HG02870 (cell line): ENCODE data around the gene CAPZA2.
A peak's percentile ranks its signal among the peaks of the same experiment; 100 is the strongest.
"Not testable (repeated sequence)": the region's sequence is repeated elsewhere in the genome, so short reads cannot be mapped to it uniquely, and the experiment has no call there.

Experiments
- ATAC-seq: cut with Tn5 transposase; IDR thresholded peaks from one replicate; pipeline ENCODE4 v1.9.1; 2021; ENCODE audit warnings: mild to moderate bottlenecking, moderate library complexity; ENCODE audit not compliant: unreplicated experiment

The CAPZA2 gene

DNA sequence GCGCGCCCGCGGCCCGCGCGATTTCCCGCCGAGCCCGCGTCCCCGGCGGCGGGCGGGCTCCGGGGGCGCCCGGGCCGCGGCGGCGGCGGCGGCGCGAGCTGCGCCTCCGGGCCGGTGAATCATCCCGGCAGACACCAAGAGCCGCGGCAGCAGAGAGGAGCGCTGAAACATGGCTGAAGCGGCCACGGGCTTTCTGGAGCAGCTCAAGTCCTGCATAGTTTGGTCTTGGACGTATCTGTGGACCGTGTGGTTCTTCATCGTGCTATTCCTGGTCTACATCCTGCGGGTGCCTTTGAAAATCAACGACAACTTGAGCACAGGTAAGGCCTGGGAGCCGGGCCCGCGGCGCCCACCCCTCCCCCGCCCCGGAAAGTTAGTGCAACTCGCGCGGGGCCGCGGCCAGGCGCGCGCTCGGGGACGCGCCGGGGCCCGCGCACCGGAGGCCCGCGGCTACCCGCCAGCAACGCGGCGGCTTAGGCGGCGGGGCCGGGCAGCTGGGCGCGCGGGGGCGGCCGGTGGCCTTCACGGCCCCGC lies 91.1 kb downstream of the CAPZA2 start, which contains the start of gene ST7:
Gene ST7 (plus strand): TSS at position 130 of the 534 bp plus-strand sequence. CDS start 40 bp downstream, at position 170.
- ATAC-seq: peak; percentile 24

DNA sequence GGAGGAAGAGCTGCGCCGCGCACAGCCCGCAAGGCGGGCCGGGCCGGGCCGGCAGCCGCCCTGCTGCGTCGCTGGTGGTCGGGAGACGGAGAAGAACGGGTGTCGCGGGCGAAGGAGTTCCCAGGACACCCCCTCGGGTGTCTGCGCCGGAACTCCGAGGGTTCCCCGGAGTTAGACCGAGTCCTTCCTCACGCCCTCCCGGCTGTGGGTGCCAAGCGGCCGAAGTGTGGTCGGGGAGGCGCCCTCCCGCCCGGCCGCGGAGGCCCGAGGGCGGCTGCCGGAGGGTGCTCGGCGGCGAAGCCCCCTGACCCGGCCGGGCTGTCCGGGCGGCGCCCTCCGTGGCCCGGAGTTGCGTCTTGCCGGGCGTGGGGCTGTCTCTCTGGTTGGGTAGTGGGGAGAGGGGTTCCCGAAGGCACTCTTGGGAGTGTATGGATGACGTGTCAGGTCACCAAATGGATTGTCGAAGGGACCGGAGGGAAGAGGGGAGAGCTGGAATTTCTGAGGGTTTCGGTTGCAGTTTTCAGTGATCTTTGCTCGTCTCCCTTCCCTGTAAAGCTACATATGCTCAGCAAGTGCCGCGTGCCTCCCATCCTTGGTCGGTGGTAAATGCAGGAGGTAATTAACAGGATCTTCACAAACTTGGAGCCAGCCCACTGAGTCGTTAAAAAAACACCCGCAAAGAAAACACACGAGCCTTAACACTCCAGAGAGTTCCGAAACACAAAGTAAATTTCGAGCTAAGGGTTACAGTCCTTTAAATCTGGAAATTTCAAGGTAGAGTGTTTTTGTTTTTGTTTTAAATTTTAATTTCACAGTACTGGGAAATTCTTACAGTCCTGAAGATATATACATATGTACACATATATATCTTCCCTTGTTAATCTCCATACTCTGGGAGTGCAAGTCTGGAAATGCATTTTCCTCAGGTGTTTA lies 91.8 kb downstream of the CAPZA2 start:
- peak; percentile 4 for ATAC-seq

GRCh38 chr7:116955340-116955739 lies 93.0 kb downstream of the CAPZA2 start:
- ATAC-seq: no peak

GRCh38 chr7:116955801-116956476 lies 93.6 kb downstream of the CAPZA2 start:
- peak; percentile 83 for ATAC-seq

DNA sequence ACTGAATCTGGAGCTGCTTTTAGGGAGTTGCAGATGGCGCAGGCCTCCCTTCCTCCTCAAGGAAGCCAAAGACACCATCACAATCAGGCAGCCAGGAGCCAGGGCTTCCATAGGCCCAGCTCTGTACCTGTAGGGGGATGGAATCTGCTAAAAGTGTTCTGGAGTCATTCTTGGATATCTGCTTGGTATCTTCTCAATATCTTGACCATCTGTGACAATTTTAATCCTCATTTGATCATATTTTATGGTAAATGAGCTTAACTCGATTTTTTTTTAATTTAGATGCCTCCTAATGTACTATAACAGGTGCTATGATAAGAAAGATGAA lies 94.1 kb downstream of the CAPZA2 start:
- ATAC-seq: no peak

DNA sequence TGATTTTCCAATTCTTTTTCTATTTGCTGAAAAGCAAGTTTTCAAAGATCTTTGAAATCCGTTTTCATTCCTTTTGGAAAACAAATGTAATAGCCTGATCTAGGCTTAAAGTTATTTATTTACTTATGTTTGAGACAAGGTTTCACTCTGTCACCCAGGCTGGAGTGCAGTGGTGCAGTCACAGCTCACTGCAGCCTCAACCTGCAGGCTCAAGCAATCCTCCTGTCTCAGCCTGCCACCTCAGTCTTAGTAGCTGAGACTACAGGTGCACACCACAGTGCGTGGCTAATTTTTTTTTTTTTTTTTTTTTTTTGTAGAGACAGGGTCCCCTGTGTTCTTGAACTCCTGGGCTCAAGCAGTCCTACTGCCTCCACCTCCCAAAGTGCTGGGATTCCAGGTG lies 95.5 kb downstream of the CAPZA2 start:
- ATAC-seq: peak; percentile 38

DNA sequence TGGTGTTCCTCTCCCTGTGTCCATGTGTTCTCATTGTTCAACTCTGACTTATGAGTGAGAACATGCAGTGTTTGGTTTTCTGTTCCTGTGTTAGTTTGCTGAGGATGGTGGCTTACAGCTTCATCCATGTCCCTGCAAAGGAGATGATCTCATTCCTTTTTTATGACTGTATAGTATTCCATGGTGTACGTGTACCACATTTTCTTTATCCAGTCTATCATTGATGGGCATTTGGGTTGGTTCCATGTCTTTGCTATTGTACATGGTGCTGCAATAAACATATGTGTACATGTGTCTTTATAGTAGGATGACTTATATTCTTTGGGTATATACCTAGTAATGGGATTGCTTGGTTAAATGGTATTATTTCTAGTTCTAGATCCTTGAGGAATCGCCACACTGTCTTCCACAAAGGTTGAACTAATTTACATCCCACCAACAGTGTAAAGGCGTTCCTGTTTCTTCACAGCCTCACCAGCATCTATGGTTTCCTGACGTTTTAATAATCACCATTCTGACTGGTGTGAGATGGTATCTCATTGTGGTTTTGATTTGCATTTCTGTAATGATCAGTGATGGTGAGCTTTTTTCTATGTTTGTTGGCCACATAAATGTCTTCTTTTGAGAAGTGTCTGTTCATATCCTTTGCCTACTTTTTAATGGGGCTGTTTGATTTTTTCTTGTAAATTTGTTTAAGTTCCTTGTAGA lies 99.7 kb downstream of the CAPZA2 start:
- not testable (repeated sequence) for ATAC-seq

- no peak for ATAC-seq
Measured at GRCh38 chr7:116963234-116963633, 100.8 kb downstream of the CAPZA2 start.

DNA sequence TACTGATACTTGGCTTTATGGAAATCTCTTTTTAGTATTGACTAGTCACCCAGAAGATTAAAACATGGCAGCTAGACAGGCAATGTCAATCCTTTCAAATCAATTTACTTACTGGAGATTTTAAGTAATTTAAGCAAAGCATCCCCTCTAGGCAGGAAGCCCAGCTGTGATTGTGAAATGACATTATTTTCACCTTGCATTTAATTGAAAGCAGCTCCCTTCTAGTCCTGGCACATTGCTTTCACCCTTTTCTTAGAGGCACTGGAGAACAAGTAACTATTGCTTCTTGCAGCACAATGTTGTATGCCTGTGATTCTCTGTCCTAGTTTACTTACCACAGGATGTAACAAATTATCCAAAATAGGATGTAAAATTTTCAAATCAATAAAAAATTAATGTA lies 104.2 kb downstream of the CAPZA2 start:
- no peak for ATAC-seq

- no peak for ATAC-seq
Measured at GRCh38 chr7:116967254-116967922, 105.0 kb downstream of the CAPZA2 start.

DNA sequence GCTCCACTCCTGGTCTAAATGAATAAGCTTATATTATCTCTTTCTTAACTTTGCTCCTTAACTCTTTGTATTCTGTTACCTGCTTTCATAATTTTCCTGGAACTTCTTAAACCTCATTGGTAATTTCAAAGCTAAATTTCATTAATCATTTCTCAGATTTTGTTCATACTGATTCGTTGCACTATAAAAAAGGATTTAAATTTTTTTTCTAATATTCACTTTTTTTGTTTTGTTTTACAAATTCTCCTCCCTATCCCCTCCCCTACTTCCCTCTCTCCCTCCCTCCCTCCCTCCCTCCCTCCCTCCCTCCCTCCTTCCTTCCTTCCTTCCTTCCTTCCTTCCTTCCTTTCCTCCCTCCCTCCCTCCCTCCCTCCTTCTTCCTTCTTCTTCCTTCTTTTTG lies 105.6 kb downstream of the CAPZA2 start:
- ATAC-seq: no peak

- no peak for ATAC-seq
Measured at GRCh38 chr7:116968631-116969030, 106.2 kb downstream of the CAPZA2 start.

- ATAC-seq: no peak
Measured at GRCh38 chr7:116969371-116969902, 107.0 kb downstream of the CAPZA2 start.

DNA sequence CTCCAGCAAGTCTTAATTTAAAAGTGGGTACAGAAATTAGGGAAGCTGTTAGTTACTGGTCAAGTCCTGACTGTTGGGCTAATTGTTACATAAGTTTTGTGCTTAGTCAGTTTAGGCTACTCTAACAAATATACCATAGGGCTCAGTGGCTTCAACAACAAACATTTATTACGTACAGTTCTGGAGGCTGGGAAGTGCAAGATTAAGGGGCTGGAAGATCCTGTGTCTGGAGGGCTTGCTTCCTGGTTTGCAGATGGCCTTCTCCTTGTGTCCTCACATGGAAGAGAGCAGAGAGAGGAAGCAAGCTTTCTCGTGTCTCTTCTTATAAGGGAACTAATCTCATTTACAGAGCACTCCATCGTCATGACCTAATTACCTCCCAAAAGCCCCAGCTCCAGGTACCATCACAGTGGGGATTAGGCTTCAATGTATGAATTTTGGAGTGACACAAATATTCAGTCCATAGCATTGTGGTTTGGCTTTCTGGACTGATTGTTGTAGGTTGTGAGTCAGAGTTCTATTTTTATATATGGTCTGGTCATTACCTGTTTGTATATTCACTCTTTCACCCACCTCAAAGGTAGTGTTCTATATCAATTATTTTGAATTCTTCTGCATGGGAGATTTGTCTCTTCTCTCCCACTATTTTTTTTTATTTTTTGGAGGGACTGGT lies 108.0 kb downstream of the CAPZA2 start:
- peak; percentile 68 for ATAC-seq

DNA sequence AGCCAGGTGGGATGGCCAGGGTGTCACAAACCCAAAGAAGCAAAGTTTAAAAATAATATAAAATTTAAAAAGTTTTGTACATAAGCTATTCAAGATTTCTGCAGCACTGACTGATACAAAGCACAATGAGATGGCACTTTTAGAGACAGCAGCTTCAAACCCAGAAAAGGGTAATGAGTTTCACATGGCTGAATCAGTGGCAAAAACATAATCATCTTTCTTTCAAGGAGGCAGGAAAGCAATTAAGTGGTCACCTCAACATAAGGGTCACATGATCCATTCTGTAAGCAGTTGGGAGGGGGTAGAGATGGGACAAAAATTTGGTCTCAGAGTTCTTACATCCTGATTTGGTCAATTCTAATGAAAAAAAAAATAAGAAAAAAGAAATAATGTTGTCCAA lies 108.8 kb downstream of the CAPZA2 start:
- ATAC-seq: not testable (repeated sequence)
